Smooth muscle cell of bladder (primary cell): ENCODE results near the gene EDEM2. TPM values are rescaled to one million over a fixed set of nuclear protein-coding genes. Genes with fewer than 3 reads are reported as not detected.

Experiments used
- total RNA-seq: library from RNA; depleted of rRNA; stranded (reverse); fragments of >200 nt; gene quantifications from 2 replicates; pipeline ENCODE4 v1.2.3, GENCODE V29; 2014

Gene EDEM2
- 74.4 and 105 TPM in 2 replicates for total RNA-seq

GRCh38 chr20:35146920-35147574, at the start of gene EDEM2:
Gene EDEM2 (minus strand): TSS chr20:35147336. CDS start chr20:35147258, 78 bp downstream.

GRCh38 chr20:35171753-35172433, 24.8 kb upstream of the EDEM2 start, which contains the start of gene PROCR:
Gene PROCR (plus strand): TSS chr20:35172072. CDS start chr20:35172155, 83 bp downstream.

GRCh38 chr20:35092524-35093266, 54.4 kb downstream of the EDEM2 start, which contains the start of gene TRPC4AP:
Gene TRPC4AP (minus strand): TSS chr20:35092807. CDS start chr20:35092781, 26 bp downstream.

Other genes starting within 250 kb of the EDEM2 start
- gene GSS, start 191.5 kb downstream of the EDEM2 start, total RNA-seq: 53.2 and 63.9 TPM in 2 replicates
- under 0.01 and 0.18 TPM in 2 replicates for gene MYH7B, start 191.5 kb downstream of the EDEM2 start, total RNA-seq
- 52.8 and 59.5 TPM in 2 replicates for gene TRPC4AP, start 54.5 kb downstream of the EDEM2 start, total RNA-seq
- 50.8 and 120 TPM in 2 replicates for gene PROCR, start 24.7 kb upstream of the EDEM2 start, total RNA-seq
- gene MMP24, start 79.4 kb upstream of the EDEM2 start, total RNA-seq: 0.14 and 0.37 TPM in 2 replicates
- gene MMP24OS, start 130.8 kb upstream of the EDEM2 start, total RNA-seq: 14.2 and 26.2 TPM in 2 replicates
- 89.0 and 110 TPM in 2 replicates for gene EIF6, start 137.4 kb upstream of the EDEM2 start, total RNA-seq
- gene FAM83C, start 145.1 kb upstream of the EDEM2 start, total RNA-seq: not detected in 2 replicates